Lung (tissue), 12 donors: ENCODE measurements around the gene ZBTB49. TPM values are rescaled to one million over a fixed set of nuclear protein-coding genes. Genes with fewer than 3 reads are reported as not detected.

Experiments used
- ATAC-seq: fragments of 200-7000 bp; cut with Tn5 transposase; one replicate; pipeline ENCODE4 v1.9.1; 2020; ENCODE audit warnings: moderate number of reproducible peaks; ENCODE audit not compliant: insufficient read depth, low FRiP score
- DNase-seq, 3 donors: peaks; one replicate each; pipeline ENCODE4 v3.0.0-alpha.2; 2013 to 2017
- H3K27ac ChIP-seq, 2 donors: one replicate each; pipeline ENCODE4 v1.5.1; 2013; ENCODE audit warnings: mild to moderate bottlenecking in 2 of 2, moderate library complexity in 2 of 2, control low read depth in 1 of 2, inconsistent platforms in 1 of 2, low read depth in 1 of 2, low read length in 1 of 2
- H3K27me3 ChIP-seq, 3 donors: one replicate each; pipeline ENCODE4 v1.5.1; 2013; ENCODE audit warnings: low read length in 2 of 3; ENCODE audit not compliant: control insufficient read depth in 3 of 3, insufficient read depth in 3 of 3
- H3K36me3 ChIP-seq, 4 donors: one replicate each; pipeline ENCODE4 v1.5.1; 2013; ENCODE audit warnings: low read length in 4 of 4, mild to moderate bottlenecking in 1 of 4, moderate library complexity in 1 of 4; ENCODE audit not compliant: control insufficient read depth in 4 of 4, insufficient read depth in 4 of 4
- H3K4me1 ChIP-seq, 5 donors: one replicate each; pipeline ENCODE4 v1.5.1; 2013; ENCODE audit warnings: low read length in 5 of 5, mild to moderate bottlenecking in 2 of 5, moderate library complexity in 1 of 5; ENCODE audit not compliant: control insufficient read depth in 5 of 5, insufficient read depth in 5 of 5
- H3K4me3 ChIP-seq: one replicate; pipeline ENCODE4 v1.5.1; 2013; ENCODE audit warnings: mild to moderate bottlenecking, control low read depth, moderate library complexity
- H3K9ac ChIP-seq, 2 donors: one replicate each; pipeline ENCODE4 v1.5.1; 2013; ENCODE audit warnings: low read length in 2 of 2, control low read depth in 1 of 2; ENCODE audit not compliant: insufficient read depth in 1 of 2
- H3K9me3 ChIP-seq, 4 donors: one replicate each; pipeline ENCODE4 v1.5.1; 2013; ENCODE audit warnings: low read length in 3 of 4, mild to moderate bottlenecking in 1 of 4, moderate library complexity in 1 of 4; ENCODE audit not compliant: control insufficient read depth in 4 of 4, insufficient read depth in 3 of 4
- WGBS, 2 donors: extraction: QIAGEN DNeasy Blood & Tissue Kit; methylation state at CpG; one replicate each; pipeline ENCODE4 v1.1.7; 2013; 5-methylcytosine and 5-hydroxymethylcytosine counted together
- polyA plus RNA-seq, 2 donors: library from polyadenylated mRNA; stranded (reverse); fragments of 200-250 nt; gene quantifications; one replicate each; pipeline ENCODE4 v1.2.1, GENCODE V29; 2013
- total RNA-seq, 2 donors: library from RNA; depleted of rRNA in 1 of 2; stranded (reverse); fragments of >200 nt in 1 of 2; gene quantifications; one replicate each; pipeline ENCODE4 v1.2.1, GENCODE V29; 2014 to 2021
- TF ChIP-seq, protein P1 (sequence below): IDR thresholded peaks from 2 replicates; pipeline ENCODE4 v1.5.1; 2012; ENCODE audit warnings: mild to moderate bottlenecking; ENCODE audit errors: control extremely low read depth, extremely low read depth
- donor health status: control.
- donor health status: control.
- donor health status: Bipolar disorder and iron deficiency.
- donor health status: healthy.
- donor health status: DM: yes; HTN: yes; CAD: no.

ZBTB49 gene
- total and polyA plus RNA-seq, 4 donors, result 1.8 to 9.0 (median 4.1) TPM

GRCh38 chr4:4293279-4293678 is 3.2 kb downstream of the ZBTB49 start:
- TF ChIP-seq, protein P1, sequence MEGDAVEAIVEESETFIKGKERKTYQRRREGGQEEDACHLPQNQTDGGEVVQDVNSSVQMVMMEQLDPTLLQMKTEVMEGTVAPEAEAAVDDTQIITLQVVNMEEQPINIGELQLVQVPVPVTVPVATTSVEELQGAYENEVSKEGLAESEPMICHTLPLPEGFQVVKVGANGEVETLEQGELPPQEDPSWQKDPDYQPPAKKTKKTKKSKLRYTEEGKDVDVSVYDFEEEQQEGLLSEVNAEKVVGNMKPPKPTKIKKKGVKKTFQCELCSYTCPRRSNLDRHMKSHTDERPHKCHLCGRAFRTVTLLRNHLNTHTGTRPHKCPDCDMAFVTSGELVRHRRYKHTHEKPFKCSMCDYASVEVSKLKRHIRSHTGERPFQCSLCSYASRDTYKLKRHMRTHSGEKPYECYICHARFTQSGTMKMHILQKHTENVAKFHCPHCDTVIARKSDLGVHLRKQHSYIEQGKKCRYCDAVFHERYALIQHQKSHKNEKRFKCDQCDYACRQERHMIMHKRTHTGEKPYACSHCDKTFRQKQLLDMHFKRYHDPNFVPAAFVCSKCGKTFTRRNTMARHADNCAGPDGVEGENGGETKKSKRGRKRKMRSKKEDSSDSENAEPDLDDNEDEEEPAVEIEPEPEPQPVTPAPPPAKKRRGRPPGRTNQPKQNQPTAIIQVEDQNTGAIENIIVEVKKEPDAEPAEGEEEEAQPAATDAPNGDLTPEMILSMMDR, result no peak
- Histone ChIP-seq H3K9ac (no peak overlapping the region), H3K27me3 (no peaks in the 10 kb centered on the region), H3K4me3 (no peak overlapping the region), H3K4me1 (peaks cover 8 to 18% (median 14%) of the 10 kb centered on the region in 5 donors), H3K27ac (no peak overlapping the region), H3K36me3 (peaks cover 0 to 3% (median 2%) of the 10 kb centered on the region in 4 donors), H3K9me3 (no peaks in the 10 kb centered on the region)
- ATAC-seq, result no peak
- DNase-seq, result no peak
- 95 to 97% methylated on average over 3 of the region's 3 CpGs for WGBS, 2 donors

DNA sequence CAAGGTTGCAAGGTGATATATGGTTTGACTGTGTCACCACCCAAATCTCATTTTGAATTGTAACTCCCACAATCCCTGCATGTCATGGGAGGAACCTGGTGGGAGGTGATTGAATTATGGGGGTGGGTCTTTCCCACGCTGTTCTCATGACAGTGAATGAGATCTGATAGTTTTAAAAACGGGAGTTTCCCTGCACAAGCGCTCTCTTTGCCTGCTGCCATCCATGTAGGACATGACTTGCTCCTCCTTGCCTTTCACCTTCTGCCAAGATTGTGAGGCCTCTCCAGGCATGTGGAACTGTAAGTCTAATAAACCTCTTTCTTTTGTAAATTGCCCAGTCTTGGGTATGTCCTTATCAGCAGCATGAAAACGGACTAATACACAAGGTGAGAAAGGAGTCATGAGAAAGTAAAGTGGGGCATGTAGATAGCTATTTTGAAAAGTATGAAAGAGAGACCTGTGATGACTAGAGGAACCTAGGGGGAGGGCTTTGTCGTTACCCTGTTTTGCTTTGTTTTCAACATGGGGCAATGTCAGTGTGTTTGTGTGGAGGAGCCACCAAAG is 6.3 kb downstream of the ZBTB49 start:
- Histone ChIP-seq H3K4me1 (peaks cover 0 to 2% (median under 1%) of the 10 kb centered on the region in 5 donors), H3K27me3 (no peaks in the 10 kb centered on the region), H3K27ac (no peak overlapping the region), H3K9ac (no peak overlapping the region), H3K4me3 (no peak overlapping the region), H3K36me3 (peaks cover 0 to 9% (median 4%) of the 10 kb centered on the region in 4 donors), H3K9me3 (no peaks in the 10 kb centered on the region)
- ATAC-seq, result no peak
- TF ChIP-seq, protein P1, result no peak
- DNase-seq, result no peak
- 96 to 98% methylated on average over 5 of the region's 5 CpGs for WGBS, 2 donors

DNA sequence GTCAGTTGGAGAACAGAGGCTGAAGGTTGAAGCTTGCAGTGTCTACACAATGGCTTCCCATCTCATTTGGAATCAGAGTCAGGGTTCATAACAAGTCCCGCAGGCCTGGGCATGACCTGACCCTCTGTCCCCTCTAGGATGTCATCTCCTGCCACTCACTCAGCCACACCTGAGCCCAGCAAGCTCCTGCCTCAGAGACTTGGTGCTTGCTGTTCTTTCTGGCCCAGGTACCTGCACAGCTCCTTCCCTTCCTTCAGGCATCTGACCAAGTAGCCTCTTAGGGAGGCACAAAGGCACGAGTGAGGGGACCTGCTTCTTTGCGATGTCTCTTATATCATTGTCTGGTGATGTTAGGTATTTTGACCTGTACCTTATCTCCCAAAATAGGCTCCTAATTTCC is 9.0 kb downstream of the ZBTB49 start:
- Histone ChIP-seq H3K9me3 (no peaks in the 10 kb centered on the region), H3K4me3 (no peak overlapping the region), H3K27me3 (no peaks in the 10 kb centered on the region), H3K4me1 (peaks cover 0 to 2% (median 0%) of the 10 kb centered on the region in 5 donors), H3K9ac (no peak overlapping the region), H3K27ac (no peak overlapping the region), H3K36me3 (peaks cover 5 to 18% (median 12%) of the 10 kb centered on the region in 4 donors)
- 93 to 96% methylated on average over 3 of the region's 3 CpGs for WGBS, 2 donors
- no peak for ATAC-seq
- DNase-seq, result no peak
- TF ChIP-seq, protein P1, result no peak

- Histone ChIP-seq H3K36me3 (peaks cover 4 to 30% (median 13%) of the 10 kb centered on the region in 4 donors), H3K4me3 (no peak overlapping the region), H3K9ac (no peak overlapping the region), H3K9me3 (no peaks in the 10 kb centered on the region), H3K4me1 (no peaks in the 10 kb centered on the region), H3K27me3 (no peaks in the 10 kb centered on the region), H3K27ac (no peak overlapping the region)
- 90 to 98% methylated on average over 5 of the region's 5 CpGs for WGBS, 2 donors
- DNase-seq (no peak), ATAC-seq (no peak)
- TF ChIP-seq, protein P1, result no peak
These were observed 11.9 kb downstream of the ZBTB49 start for GRCh38 chr4:4302001-4302400.
